Measurements from ENCODE around the gene RNF212. TPM values are rescaled to one million over a fixed set of nuclear protein-coding genes. Genes with fewer than 3 reads are reported as not detected.

RNF212 gene
- polyA plus RNA-seq, 4 donors = 10.8 to 16.8 (median 13.0) TPM

DNA sequence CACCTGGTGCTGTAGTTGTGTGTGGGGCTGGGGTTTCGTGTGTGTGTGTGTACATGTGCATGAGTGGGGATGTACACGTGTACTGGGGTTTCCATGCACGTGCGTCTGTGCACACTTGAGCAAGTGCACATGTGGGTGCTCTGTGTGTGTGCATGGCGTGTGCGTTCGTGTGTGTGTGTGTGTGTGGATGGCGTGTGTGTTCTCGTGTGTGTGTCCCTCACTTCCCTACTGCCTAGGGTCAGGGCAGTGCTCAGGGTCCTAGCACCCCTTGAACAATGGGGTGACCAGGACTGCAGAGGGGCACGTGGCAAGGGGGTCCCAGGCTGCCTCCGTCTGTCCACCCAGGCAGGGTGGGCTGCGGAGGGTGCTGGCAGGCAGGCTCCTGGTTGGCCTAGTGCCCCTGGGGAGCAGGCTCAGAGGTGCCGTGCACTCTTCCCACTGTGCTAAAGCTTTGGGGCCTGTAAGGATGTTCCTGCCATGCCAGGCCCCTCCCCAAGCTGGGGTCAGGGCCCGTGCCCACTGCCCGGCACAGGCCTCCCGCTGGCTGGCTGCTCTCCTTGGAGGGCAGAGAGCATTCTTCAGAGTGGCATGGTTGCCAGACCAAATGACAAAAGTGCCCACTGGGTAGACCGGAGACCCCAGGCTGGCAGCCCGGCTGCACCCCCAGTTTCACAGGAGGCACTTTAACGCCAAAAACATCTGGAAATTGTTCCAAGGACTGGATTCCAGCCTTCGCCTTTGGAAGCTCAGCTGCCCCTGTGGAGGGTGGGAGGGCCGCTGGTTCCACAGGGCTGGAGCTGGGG is 72.8 kb downstream of the RNF212 start:
- no peak for DNase-seq (ENCODE audit: low read depth in 4 of 4, low spot score in 3 of 4)

DNA sequence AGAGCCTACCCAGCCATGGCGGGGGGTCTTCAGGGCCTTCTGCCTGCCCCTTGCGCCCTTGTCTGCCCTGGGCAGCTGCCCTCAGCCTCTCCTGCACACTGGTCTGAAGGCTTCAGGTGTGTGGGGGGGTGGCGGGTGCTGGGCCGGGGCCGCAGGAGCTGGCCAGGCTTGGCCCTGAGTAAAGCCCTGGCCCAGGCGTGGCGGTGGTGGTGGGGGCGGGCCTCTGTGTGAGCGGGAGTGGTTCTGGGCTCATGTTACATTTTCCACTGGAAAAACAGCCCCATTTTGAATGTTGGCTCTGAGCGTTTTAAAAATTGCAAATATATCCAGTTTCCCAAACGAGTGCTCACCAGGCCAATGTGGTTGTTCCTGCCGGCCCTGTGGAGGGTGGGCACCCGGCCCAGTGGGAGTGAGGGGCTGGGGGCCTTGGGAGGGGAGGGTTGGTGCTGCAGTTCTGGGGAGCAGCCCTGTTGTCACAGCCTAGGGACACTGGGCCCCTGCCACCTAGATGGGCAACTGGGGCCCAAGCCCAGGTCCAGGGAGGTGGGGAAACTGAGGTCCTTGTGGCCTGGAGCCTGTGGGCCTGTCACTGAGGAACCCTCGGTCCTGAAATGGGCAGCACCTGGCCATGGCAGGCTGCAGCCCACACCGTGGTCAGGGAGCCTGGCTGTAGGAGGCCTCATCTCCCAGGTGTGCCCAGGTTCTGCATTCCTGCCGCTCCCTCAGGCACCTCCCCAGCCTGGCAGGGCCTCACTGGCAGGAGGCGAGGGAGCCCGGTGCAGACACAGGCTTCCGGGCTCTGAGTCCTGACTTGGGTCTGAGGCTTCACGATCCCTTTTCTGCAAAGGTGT is 73.6 kb downstream of the RNF212 start:
- no peak for DNase-seq (ENCODE audit: low read depth in 4 of 4, low spot score in 3 of 4)

GRCh38 chr4:1038948-1039492 is 74.3 kb downstream of the RNF212 start:
- no peak for DNase-seq (ENCODE audit: low read depth in 4 of 4, low spot score in 3 of 4)

DNA sequence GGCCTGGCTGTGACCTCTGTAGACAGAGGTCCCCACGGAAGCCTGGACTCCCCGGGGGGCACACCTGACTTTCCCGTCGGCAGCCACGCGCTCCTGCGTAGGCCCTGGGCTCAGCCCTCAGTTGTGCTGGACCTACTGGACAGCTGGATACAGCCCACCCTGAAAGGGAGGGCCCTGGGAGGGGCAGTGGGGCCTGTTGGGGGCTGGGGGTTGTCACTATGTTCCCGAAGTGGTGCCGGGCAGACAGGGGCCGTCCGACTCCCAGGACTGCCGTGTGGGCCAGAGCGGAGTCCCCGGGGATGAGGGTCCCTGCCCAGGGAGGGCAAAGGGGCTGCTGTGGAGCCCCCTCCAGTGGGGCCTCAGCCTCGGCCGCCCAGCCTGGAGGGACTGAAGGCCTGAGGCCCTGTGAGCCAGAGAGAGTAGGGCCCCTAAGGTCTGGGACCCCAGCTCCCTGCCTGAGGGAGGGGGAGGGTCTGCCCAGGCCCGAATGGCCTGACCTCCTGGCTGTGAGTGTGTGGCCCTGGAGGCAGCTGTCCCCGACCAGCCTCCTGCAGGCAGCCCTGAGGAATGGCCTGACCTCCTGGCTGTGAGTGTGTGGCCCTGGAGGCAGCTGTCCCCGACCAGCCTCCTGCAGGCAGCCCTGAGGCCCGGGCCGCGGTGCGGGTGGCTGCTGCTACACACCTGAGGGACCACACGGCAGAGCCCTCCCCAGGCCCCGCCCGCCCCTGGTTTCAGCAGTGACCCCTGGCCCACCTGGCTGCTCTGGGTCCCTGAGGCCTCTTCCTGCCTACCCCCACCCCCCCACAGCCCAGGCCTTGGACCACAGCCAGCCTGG is 76.2 kb downstream of the RNF212 start:
- no peak for DNase-seq (ENCODE audit: low read depth in 4 of 4, low spot score in 3 of 4)

DNA sequence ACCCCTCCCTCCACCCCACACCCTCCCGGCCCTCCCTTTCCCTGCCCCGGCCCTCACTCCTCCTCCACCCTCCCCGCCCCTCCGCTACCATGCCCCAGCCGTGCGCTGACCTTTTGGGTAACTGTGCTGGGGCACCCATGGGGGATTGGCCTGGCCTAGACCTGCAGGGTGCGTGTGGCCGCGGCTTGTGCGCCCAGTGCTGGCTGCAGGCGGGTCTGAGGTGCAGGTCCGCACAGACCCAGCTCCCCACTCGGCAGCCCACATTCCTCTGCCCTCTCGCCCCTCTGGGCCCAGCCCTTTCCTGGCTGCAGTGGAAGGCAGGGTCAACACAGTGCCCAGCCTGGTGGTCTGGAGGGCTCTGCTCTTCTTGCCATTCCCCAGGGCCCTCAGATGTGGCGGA is 77.3 kb downstream of the RNF212 start:
- DNase-seq (ENCODE audit: low read depth in 4 of 4, low spot score in 3 of 4) = no peak

DNA sequence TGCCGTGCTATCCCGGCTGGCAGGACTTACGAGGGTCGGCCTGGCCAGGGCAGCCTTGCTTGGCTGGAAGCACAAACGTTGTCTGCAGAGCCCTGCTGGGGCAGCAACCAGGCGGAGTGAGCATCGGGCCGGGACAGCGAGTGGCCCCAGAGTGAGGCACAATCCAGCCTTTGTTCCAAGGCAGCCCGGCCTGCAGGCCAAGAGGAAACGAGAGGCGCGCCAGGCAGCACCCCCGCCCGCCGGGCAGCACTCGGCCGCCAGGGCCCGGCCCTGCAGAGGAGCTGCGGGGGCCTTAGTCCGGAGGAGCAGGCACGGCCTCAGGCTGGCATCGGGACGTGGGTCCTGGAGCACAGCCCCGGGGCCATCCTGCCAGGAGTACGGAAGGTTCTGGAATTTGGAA is 77.9 kb downstream of the RNF212 start:
- no peak for DNase-seq (ENCODE audit: low read depth in 4 of 4, low spot score in 3 of 4)

- DNase-seq (ENCODE audit: low read depth in 4 of 4, low spot score in 3 of 4) = no peak
These were observed 79.4 kb downstream of the RNF212 start for GRCh38 chr4:1033840-1034551.

DNA sequence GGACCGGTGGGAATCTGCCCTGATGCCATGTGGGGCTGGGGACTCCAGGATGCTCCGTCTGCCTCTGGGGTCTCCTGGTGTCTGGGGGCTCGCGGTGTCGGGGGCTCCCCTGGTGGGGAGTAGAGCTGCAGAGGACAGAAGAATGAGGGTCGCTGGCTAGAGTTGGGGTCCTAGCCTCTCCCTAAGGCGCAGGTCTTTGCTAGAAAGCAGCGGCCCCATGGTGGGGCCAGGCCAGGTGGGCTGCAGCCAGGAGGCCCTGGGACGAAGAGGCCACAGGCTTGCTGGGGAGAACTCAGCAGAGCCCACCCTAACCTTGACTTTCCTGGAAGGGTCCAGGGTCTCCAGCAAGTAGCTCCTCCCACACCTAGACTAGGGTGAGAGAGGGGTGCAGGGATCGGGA is 80.5 kb downstream of the RNF212 start:
- DNase-seq (ENCODE audit: low read depth in 4 of 4, low spot score in 3 of 4) = no peak

DNA sequence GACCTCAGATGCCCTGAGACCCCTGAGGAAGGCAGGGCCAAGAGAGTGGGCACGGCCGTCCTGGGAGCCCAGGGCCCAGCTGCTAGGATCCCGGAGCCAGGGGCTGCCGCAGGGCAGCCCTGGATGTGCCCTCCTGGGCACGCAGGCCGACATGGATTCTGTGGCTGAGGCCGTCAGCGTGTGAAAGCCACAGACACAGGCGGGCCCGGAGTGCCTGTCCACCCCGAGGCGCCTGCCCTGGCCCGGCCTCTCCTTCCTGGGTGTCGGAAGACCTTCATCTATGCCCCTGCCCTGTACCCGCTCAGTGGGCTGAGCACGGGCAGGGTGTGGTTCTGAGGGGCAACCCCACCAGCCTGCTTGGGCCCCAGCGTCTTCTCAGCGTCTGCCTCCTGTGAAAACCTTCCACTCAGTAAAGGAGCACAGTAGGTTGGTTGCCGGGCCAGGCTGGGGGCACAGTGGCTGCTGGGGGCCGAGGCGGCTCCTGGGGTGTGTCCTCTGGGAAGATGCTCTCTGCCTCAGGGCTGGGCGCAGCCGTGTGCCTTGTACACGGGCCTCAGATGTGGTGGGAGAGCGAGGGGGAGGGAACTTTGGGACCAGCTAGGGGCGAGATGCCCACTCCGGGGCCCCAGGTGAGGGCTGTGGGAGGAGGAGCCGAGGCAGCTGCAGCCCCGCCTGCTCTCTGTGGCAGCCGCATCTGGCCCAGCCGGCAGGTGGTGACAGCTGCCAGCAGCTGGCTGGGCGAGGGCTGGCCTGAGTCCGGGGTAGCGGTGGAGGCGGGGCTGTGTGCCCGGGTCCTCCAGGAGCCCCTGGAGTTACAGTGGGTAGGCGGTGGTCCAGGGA is 81.2 kb downstream of the RNF212 start:
- DNase-seq (ENCODE audit: low read depth in 4 of 4, low spot score in 3 of 4) = no peak

GRCh38 chr4:1031346-1031745 is 82.0 kb downstream of the RNF212 start:
- DNase-seq (ENCODE audit: low read depth in 4 of 4, low spot score in 3 of 4) = no peak

- no peak for DNase-seq (ENCODE audit: low read depth in 4 of 4, low spot score in 3 of 4)
These were observed 82.8 kb downstream of the RNF212 start for GRCh38 chr4:1030559-1030958.

DNA sequence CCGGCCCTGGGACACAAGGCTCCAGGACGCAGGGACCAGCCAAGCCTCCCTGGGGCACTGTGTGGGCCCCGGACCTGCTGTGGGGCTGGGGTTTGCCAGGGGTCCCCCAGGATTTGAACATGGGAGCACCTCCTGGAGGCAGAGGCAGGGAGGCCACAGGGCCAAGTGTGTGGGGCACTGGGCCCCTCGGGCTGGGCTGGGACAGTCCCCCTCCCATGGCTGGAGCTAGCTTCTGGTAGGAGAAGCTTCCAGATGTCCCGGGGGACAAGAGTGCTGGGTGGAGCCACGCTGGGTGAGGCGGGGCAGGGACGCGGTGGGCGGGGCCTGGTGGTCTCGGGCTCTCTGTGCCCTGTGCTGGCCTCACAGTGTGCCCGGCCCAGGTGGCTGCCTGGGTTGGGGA is 83.3 kb downstream of the RNF212 start:
- no peak for DNase-seq (ENCODE audit: low read depth in 4 of 4, low spot score in 3 of 4)

- DNase-seq (ENCODE audit: low read depth in 4 of 4, low spot score in 3 of 4) = no peak
These were observed 83.8 kb downstream of the RNF212 start for GRCh38 chr4:1029529-1029928.

DNA sequence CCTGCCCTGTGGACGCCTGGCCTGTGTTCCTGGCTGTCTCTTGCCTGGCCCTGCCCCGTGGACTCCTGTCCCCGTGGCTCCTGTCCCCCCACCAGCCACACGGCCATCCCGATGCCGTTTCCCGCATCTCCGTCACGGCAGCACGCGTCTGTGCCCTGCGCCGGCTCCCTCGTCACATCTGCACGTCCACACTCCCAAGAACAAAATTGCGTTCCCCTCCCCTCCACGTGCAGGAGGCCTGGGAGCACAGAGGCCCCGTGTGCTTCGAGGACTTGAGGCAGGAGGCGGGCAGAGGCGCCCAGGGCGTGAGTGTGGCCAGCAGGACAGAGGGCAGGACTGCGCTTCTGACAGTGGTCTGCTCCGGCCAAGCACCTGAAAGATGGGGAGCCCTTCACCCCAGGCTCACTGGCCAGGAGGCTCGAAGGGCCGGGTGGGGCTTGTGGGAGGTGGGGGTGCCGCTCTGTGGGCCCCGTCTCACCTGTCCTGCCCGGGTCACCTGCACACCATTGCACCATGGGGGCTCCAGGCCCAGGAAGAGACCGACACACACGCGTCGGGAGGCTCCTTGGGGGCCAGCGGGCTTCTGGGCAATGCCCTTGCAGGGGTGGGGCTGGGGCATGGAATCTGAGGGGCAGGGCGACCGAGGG is 84.7 kb downstream of the RNF212 start:
- DNase-seq (ENCODE audit: low read depth in 4 of 4, low spot score in 3 of 4) = no peak

DNA sequence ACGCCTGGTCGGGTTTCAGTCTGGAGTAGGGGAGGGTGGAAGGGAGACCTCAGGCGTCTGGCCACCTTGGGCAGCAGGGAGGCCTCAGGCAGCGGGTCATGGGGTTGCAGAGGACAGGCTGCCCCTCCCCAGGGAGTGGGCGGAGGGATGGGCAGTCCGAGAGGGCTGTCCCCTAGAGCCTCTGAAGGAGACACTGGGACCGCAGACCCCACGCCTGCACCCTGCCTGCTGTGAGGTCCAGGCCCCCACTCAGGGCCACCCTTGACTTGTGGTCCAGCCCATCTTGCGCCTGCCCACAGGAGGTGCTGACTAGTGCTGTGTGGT is 85.5 kb downstream of the RNF212 start:
- no peak for DNase-seq (ENCODE audit: low read depth in 4 of 4, low spot score in 3 of 4)

DNA sequence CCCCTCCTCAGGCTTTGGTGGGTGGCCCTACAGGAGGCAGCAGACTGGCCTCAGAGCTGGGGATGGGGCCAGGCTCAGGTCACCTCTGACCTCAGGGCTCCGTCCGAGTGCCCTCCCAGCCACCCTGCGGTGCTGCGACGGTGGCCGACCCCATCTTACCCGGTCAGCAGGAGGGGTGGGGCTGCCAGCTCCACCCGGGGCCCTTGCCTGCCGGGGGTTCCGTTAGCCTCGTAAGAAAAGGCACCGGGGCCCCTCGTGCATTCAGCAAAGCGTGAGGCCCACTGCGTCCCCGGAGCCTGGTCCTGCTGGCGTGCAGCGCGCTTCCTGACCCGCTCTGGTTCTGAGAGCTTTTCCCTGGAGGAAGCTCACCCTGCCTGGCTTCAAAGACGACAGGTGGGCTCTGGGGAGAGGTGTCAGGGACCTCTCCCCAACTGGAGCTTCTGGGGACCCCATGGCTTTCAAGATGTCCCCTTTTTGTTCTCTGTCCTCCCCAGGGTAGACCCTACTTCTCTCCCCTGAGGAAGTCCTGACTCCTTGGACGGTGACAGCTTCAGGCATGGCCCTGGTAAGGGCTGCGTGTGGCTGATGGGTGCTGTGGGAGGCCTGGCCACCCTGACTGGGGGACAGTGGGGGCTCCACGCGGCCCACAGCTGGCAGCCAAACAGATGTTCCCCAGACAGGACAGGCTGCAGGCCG is 86.0 kb downstream of the RNF212 start:
- DNase-seq (ENCODE audit: low read depth in 4 of 4, low spot score in 3 of 4) = no peak

DNA sequence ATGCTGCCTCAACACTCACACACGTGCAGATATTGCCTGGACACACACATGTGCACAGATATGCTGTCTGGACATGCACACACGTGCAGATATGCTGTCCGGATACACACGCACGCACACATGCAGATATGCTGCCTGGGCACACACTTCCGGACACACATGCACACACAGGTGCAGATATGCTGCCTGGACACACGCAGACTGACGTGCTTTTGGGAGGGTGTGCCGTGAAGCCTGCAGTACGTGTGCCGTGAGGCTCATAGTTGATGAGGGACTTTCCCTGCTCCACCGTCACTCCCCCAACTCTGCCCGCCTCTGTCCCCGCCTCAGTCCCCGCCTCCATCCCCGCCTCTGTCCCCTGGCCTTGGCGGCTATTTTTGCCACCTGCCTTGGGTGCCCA is 87.2 kb downstream of the RNF212 start:
- DNase-seq (ENCODE audit: low read depth in 4 of 4, low spot score in 3 of 4) = no peak

DNA sequence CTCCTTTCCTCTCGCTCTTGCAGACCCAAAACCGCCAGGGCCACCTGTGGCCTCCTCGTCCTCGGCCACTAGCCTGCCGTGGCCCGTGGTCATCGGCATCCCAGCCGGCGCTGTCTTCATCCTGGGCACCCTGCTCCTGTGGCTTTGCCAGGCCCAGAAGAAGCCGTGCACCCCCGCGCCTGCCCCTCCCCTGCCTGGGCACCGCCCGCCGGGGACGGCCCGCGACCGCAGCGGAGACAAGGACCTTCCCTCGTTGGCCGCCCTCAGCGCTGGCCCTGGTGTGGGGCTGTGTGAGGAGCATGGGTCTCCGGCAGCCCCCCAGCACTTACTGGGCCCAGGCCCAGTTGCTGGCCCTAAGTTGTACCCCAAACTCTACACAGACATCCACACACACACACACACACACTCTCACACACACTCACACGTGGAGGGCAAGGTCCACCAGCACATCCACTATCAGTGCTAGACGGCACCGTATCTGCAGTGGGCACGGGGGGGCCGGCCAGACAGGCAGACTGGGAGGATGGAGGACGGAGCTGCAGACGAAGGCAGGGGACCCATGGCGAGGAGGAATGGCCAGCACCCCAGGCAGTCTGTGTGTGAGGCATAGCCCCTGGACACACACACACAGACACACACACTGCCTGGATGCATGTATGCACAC is 88.3 kb downstream of the RNF212 start:
- DNase-seq (ENCODE audit: low read depth in 4 of 4, low spot score in 3 of 4) = no peak
